ENCODE results near the gene VIPAS39.

The VIPAS39 gene

DNA sequence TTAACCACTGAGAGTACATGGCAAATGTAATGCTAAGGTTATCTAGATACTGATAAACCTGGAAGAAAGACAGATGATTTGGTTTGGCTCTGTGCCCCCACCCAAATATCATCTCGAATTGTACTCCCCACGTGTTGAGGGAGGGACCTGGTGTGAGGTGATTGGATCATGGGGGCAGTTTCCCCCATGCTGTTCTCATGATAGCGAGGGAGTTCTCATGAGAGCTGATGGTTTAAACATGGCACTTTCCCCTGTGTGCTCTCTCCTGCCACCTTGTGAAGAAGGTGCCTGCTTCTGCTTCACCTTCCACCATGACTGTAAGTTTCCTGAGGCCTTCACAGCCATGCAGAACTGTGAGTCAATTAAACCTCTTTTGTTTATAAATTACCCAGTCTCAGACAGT, 48.3 kb downstream of the VIPAS39 start:
- in situ Hi-C loops (cut with MboI; ENCODE audit: low sequenced_read_pairs, unreplicated experiment) = no loop called here
- TF ChIP-seq, protein P1, sequence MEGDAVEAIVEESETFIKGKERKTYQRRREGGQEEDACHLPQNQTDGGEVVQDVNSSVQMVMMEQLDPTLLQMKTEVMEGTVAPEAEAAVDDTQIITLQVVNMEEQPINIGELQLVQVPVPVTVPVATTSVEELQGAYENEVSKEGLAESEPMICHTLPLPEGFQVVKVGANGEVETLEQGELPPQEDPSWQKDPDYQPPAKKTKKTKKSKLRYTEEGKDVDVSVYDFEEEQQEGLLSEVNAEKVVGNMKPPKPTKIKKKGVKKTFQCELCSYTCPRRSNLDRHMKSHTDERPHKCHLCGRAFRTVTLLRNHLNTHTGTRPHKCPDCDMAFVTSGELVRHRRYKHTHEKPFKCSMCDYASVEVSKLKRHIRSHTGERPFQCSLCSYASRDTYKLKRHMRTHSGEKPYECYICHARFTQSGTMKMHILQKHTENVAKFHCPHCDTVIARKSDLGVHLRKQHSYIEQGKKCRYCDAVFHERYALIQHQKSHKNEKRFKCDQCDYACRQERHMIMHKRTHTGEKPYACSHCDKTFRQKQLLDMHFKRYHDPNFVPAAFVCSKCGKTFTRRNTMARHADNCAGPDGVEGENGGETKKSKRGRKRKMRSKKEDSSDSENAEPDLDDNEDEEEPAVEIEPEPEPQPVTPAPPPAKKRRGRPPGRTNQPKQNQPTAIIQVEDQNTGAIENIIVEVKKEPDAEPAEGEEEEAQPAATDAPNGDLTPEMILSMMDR (IDR thresholded peaks at IDR 0.05; ENCODE audit: borderline replicate concordance, control extremely low read depth, extremely low read depth, insufficient read depth, missing control alignments) = no peak
- no peak for DNase-seq (ENCODE audit: low spot score)

DNA sequence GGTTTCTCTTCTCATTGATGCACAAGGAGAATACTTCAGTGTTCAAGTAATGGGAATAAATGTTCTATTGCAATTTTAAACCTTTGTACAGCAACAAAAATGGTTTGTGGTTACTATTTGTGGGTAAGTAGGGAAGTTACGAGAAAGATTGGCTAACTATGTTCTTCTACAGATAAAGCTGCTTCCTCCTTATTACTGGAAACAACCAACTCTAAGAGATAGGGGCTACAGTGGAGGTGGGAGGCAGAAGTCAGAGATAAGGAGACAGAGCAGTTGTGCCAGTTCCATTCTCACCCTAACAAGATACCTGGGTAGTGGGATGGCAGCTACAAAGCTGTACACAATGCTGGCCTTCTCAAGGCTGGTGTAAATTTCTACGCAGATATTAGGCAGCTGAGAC, 50.2 kb downstream of the VIPAS39 start:
- no peak for DNase-seq (ENCODE audit: low spot score)
- in situ Hi-C loops (cut with MboI; ENCODE audit: low sequenced_read_pairs, unreplicated experiment) = no loop called here
- TF ChIP-seq, protein P1 (IDR thresholded peaks at IDR 0.05; ENCODE audit: borderline replicate concordance, control extremely low read depth, extremely low read depth, insufficient read depth, missing control alignments) = no peak

DNA sequence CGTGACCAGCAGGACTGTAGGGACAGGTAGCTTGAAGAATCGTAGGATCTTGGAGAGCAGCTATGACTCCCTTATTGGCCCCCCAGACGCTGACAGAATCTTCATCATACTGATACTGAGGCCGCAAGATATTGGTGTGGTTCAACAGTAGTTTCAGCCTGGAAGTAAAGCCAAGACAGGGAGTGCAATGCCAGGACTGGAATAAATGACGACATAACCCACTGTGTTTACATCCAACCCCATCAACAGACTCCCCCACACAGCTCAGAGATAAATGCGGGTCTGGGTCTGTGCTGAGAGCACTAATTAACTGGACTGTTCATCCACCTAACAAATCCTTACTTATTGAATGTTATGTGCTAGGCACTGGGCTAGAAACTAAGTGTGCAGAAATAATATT, 50.7 kb downstream of the VIPAS39 start:
- in situ Hi-C loops (cut with MboI; ENCODE audit: low sequenced_read_pairs, unreplicated experiment) = no loop called here
- TF ChIP-seq, protein P1 (IDR thresholded peaks at IDR 0.05; ENCODE audit: borderline replicate concordance, control extremely low read depth, extremely low read depth, insufficient read depth, missing control alignments) = no peak
- DNase-seq (ENCODE audit: low spot score) = no peak

DNA sequence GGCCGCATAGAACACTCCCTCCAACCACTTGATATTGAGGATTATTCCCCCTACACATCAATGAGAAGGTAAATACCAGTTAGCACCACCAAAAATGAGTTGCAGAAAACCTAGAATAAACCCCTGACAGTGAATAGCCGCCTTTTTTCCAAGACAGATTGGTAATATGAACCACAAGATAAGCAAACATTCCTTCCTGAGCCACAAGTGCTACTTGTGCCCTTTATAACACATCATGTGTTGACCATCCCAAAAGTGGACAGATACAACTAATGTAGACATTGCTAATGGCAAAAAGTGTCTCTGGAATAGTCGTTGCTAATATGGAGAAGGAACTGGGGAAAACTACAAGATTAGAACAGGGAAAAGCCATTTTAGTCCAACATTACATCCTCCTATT, 51.3 kb downstream of the VIPAS39 start:
- DNase-seq (ENCODE audit: low spot score) = no peak
- TF ChIP-seq, protein P1 (IDR thresholded peaks at IDR 0.05; ENCODE audit: borderline replicate concordance, control extremely low read depth, extremely low read depth, insufficient read depth, missing control alignments) = no peak

DNA sequence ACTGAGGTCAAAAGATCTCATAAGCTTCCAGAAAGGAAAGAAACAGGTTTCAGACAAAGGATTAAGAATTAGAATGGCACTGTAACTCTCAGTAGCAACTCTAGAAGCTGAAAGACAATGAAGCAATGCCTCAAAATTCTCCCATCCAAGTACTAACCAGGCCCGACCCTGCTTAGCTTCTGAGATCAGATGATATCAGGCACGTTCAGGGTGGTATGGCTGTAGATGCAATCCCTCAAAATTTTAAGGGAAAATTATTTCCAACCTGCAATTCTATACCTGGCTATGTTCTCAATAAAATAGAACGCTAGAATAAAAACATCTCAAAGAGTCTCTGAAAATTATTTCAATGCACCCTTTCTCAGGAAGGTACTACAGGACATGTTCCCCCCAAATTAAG, 53.6 kb downstream of the VIPAS39 start:
- in situ Hi-C loops (cut with MboI; ENCODE audit: low sequenced_read_pairs, unreplicated experiment) = no loop called here
- TF ChIP-seq, protein P1 (IDR thresholded peaks at IDR 0.05; ENCODE audit: borderline replicate concordance, control extremely low read depth, extremely low read depth, insufficient read depth, missing control alignments) = no peak
- DNase-seq (ENCODE audit: low spot score) = no peak

More for the DNA sequence above, 51.3 kb downstream of the VIPAS39 start:
- in situ Hi-C loops (cut with MboI; ENCODE audit: low sequenced_read_pairs, unreplicated experiment) = no loop called here

DNA sequence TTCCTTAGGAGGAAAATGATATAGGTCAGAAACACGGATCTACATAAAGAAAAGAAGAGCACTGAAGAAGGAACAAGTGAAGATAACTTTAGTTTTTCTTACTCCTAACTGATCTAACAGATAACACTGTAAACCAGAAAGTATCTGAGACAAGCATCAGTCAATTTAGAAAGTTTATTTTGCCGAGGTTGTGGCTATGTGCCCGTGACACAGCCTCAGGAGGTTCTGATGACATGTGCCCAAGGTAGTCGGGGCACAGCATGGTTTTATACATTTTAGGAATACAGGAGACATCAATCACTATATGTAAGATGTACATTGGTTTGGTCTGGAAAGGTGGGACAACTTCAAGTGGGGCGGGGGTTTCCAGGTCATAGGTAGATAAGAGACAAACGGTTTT, 57.2 kb downstream of the VIPAS39 start:
- TF ChIP-seq, protein P1 (IDR thresholded peaks at IDR 0.05; ENCODE audit: borderline replicate concordance, control extremely low read depth, extremely low read depth, insufficient read depth, missing control alignments) = no peak
- DNase-seq (ENCODE audit: low spot score) = no peak
- in situ Hi-C loops (cut with MboI; ENCODE audit: low sequenced_read_pairs, unreplicated experiment) = no loop called here

DNA sequence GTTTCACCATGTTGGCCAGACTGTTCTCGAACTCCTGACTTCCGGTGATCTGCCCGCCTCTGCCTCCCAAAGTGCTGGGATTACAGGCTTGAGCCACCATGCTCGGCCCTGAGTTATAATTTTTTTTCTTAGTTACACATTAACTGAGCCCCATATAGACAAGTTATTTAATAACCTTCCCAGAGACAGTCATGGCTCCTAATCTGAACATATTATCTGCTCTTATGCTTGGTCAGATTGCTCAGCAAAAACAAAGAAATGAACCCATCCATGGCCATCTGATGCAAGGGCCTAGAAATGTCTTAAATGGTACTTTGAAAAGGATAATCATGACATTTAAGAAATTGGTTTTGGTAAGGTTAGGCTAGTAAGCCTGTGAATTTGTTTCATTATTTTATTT, 67.2 kb downstream of the VIPAS39 start:
- TF ChIP-seq, protein P1 (IDR thresholded peaks at IDR 0.05; ENCODE audit: borderline replicate concordance, control extremely low read depth, extremely low read depth, insufficient read depth, missing control alignments) = no peak
- in situ Hi-C loops (cut with MboI; ENCODE audit: low sequenced_read_pairs, unreplicated experiment) = no loop called here
- no peak for DNase-seq (ENCODE audit: low spot score)
